ENCODE data around the gene DDX54.
"Not testable (repeated sequence)": the region's sequence is repeated elsewhere in the genome, so short reads cannot be mapped to it uniquely, and the experiment has no call there.

The DDX54 gene

GRCh38 chr12:113214895-113215400 is 29.7 kb upstream of the DDX54 start:
- no peak for DNase-seq

- DNase-seq, result no peak
These were observed 25.9 kb upstream of the DDX54 start for GRCh38 chr12:113211160-113211559.

- no peak for DNase-seq
These were observed 23.0 kb upstream of the DDX54 start for GRCh38 chr12:113208041-113208934.

- DNase-seq, result no peak
These were observed 22.3 kb upstream of the DDX54 start for GRCh38 chr12:113207613-113208040.

- DNase-seq, result not testable (repeated sequence)
These were observed 21.5 kb upstream of the DDX54 start for GRCh38 chr12:113206802-113207201.

- DNase-seq, result no peak
These were observed 19.5 kb upstream of the DDX54 start for GRCh38 chr12:113204804-113205203.

GRCh38 chr12:113203852-113204760 is 18.8 kb upstream of the DDX54 start:
- DNase-seq, result no peak

- DNase-seq, result no peak
These were observed 17.2 kb upstream of the DDX54 start for GRCh38 chr12:113202300-113203075.

- no peak for DNase-seq
These were observed 16.2 kb upstream of the DDX54 start for GRCh38 chr12:113201187-113202177.

GRCh38 chr12:113200021-113200797 is 14.9 kb upstream of the DDX54 start:
- no peak for DNase-seq

GRCh38 chr12:113198296-113198695 is 13.0 kb upstream of the DDX54 start:
- no peak for DNase-seq

GRCh38 chr12:113197518-113198077 is 12.3 kb upstream of the DDX54 start:
- DNase-seq, result no peak

GRCh38 chr12:113196990-113197389 is 11.7 kb upstream of the DDX54 start:
- DNase-seq, result peak; percentile 61

- DNase-seq, result no peak
These were observed 11.3 kb upstream of the DDX54 start for GRCh38 chr12:113196582-113196981.

- DNase-seq, result no peak
These were observed 10.3 kb upstream of the DDX54 start for GRCh38 chr12:113195598-113195997.

GRCh38 chr12:113194971-113195391 is 9.7 kb upstream of the DDX54 start:
- DNase-seq, result peak; percentile 54

GRCh38 chr12:113191227-113191626 is 5.9 kb upstream of the DDX54 start:
- DNase-seq, result no peak

GRCh38 chr12:113190761-113191160 is 5.5 kb upstream of the DDX54 start:
- DNase-seq, result peak; percentile 51

- DNase-seq, result no peak
These were observed 4.1 kb upstream of the DDX54 start for GRCh38 chr12:113189361-113189760.
